Stimulated activated effector memory CD8-positive, alpha-beta T cell treated with anti-CD3 and anti-CD28 coated beads, Interleukin-12 subunit alpha, Interleukin-12 subunit beta, amount 100 ng/mL, for 72 hours (primary cell): ENCODE data around the gene PTPN9.
"Not testable (repeated sequence)": the region's sequence is repeated elsewhere in the genome, so short reads cannot be mapped to it uniquely, and the experiment has no call there.

Experiments used
- ATAC-seq: fragments of 150-1000 bp; cut with Tn5 transposase; 2 replicates; pipeline ENCODE4 v1.10.0; 2021
- DNase-seq, 2 donors: peaks; one replicate each; pipeline ENCODE4 v3.0.0; 2021 to 2022; ENCODE audit warnings: low spot score in 2 of 2
- H3K27ac Mint-ChIP-seq: one replicate; pipeline ENCODE4 v1.8.0; 2022; ENCODE audit warnings: mild to moderate bottlenecking, mixed read lengths
- H3K36me3 Mint-ChIP-seq: one replicate; pipeline ENCODE4 v1.8.0; 2022; ENCODE audit warnings: mild to moderate bottlenecking, mixed read lengths
- H3K4me1 Mint-ChIP-seq: one replicate; pipeline ENCODE4 v1.8.0; 2022; ENCODE audit warnings: mixed read lengths
- H3K4me3 Mint-ChIP-seq: one replicate; pipeline ENCODE4 v1.8.0; 2022; ENCODE audit warnings: mild to moderate bottlenecking, mixed read lengths
- H3K9me3 Mint-ChIP-seq: one replicate; pipeline ENCODE4 v1.8.0; 2022; ENCODE audit warnings: mixed read lengths

Gene PTPN9

DNA sequence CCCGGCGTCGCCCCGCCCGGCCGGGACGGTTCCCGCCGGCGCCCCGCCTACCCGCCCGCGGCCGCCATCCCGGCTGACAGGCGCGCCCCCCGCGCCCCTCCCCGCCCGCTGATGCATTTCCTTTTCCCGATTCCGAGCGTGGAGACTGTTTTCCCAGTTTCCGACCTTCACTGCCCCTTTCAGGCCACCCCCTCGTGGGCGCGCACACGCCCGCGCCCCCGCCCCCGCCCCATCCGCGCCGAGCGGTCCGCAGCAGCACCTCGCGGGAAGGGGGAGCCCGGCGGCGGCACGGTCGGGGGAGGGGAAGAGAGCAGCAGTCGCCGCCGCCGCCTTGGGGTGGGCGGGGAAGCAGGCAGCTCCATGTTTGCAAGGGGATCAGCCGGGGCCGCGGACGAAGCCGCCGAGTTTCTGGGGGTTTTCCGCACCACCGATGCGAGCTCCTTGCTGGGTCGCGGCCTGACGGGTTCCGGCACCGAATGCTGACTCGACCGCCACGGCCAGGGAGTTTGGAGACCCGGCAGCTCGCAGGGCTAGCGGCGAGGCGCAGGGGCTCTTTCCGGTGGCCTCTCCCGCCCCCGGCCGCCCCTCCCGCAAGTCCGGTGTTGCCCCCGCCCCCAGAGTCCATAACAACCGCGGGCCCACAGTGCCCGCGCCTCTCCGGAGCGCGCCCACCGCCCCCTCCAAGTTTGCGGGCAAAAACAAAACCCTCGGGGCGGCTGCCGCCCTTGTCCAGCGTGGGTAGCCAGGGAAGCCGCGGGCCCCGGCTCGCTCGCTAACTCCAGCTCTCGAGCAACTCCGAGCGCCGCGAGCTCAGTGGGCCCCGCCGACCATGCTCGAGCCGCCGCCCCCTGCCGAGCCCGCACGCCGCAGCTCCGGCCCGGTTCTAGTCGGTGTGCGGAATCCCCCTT lies 124.4 kb downstream of the PTPN9 start:
- Mint-ChIP-seq H3K9me3 (no peaks in the 10 kb centered on the region), H3K27ac (peak overlapping the region; percentile 97), H3K36me3 (peaks cover 40% of the 10 kb centered on the region), H3K4me3 (peak overlapping the region; percentile 98), H3K4me1 (peaks cover 35% of the 10 kb centered on the region)
- DNase-seq: peak; percentile 63 to 88
- ATAC-seq: peak; percentile 1

DNA sequence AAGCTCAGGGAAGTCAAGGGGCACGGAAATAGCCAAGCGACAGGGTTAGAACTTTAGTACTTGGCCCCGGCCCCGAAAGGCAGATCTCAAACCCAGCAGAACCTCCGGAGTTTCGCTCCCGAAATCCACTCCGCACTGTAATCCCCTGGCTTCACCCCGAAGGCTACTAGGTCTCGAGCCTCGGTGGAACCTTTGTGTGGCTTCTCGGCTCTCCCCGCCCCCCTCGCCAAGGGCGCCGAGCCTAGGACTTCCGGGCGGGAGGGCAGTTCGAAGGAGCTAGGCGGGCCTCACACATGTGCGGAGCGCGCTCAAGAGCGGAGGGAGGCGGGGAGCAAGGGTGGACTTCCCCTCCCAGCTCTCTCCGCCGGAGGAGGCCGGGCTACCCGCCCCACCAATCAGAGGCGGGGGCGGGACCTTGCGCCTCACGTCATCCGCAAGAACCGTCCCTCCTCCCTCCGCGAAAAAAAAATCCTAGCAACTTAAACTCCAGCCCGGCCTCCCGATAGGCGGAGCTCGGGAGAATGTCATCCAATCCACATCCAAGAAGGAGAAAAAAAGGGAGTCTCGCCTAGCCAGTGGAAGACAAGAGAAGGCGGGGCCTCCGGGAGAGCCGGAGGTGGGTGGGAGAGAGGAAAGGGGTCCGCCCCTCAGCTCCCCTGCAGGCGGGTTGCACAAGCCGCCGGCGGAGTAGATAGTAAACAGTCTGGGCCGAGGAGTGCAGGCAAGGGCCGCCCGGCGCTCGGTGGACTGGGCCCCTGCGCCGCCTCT lies 125.2 kb downstream of the PTPN9 start:
- Mint-ChIP-seq H3K4me3 (peak overlapping the region; percentile 98), H3K36me3 (peaks cover 40% of the 10 kb centered on the region), H3K4me1 (peaks cover 35% of the 10 kb centered on the region), H3K9me3 (no peaks in the 10 kb centered on the region), H3K27ac (peak overlapping the region; percentile 97)
- peak; percentile 63 for ATAC-seq
- DNase-seq: peak; percentile 88 to 96

DNA sequence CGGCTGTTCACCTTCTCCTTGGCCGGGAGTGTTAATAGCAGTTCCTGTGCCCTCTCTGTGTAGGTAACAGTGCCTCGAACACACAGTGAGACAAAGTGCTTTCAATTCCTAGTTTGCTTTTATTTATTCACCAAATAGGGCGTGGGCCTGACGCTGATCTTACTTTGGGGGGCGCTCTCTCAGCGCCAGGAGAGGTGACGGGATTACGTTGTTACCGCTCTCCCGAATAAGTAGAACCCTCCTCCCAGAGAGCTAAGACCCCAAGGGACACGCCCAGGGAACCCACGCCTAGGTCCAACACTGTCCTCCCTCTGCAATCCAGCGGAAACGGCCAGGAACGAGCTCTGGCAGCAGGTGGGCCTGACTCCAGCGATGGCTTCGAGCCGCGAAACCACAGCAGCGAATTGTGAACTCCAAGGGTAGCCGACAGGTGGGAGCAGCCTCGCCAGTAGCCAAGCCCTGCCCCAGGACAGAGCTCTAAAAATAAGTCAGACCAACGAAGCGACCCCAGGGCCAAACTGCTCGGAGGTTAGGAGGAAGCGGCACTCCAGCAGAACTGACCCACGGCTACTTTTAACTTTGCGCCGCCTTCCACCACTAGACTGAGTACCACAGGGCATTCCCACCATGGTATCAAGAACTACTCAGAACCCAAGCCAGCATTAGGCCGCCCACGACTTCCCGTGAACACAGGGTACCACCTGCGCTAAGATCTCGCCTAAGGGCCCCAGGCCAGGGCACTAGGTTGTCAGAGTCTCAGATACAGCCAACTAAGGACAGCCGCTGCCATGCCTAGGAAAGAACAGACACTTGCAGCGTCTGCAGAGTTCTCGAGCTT lies 126.0 kb downstream of the PTPN9 start:
- ATAC-seq: peak; percentile 9

DNA sequence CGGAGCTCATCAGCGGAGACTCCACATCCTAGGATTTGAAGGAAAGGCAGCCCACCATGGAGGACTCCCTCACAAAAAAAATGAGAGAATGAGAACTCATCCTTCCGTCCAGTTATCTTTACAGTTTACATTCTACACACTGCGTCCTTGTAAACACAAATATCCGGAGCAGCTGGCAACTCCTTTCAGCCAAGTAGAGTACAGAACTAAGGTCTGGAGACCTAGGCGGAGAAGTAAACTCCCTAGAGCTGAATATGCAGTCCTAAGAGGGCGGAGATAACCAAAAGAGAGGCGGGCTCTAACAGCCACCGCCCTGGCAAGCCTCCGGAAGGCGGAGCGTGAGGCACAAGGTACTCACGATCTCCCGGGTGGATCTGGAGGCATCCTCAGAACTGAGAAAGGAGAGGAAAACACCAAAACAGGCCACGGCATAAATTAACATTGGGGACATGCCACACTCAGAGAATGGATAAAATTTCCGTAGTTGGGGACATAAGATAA lies 126.7 kb downstream of the PTPN9 start:
- H3K9me3 Mint-ChIP-seq: no peaks in the 10 kb centered on the region
- DNase-seq (peak; percentile 56 to 88), ATAC-seq (peak; percentile 27)
- H3K4me3 Mint-ChIP-seq: peak overlapping the region; percentile 98
- H3K36me3 Mint-ChIP-seq: peaks cover 49% of the 10 kb centered on the region
- H3K27ac Mint-ChIP-seq: peak overlapping the region; percentile 97
- peaks cover 41% of the 10 kb centered on the region for H3K4me1 Mint-ChIP-seq

More for the DNA sequence above, 126.0 kb downstream of the PTPN9 start:
- peaks cover 42% of the 10 kb centered on the region for H3K36me3 Mint-ChIP-seq
- peaks cover 35% of the 10 kb centered on the region for H3K4me1 Mint-ChIP-seq
- peak; percentile 31 to 80 for DNase-seq
- peak overlapping the region; percentile 98 for H3K4me3 Mint-ChIP-seq
- H3K9me3 Mint-ChIP-seq: no peaks in the 10 kb centered on the region
- H3K27ac Mint-ChIP-seq: peak overlapping the region; percentile 97

DNA sequence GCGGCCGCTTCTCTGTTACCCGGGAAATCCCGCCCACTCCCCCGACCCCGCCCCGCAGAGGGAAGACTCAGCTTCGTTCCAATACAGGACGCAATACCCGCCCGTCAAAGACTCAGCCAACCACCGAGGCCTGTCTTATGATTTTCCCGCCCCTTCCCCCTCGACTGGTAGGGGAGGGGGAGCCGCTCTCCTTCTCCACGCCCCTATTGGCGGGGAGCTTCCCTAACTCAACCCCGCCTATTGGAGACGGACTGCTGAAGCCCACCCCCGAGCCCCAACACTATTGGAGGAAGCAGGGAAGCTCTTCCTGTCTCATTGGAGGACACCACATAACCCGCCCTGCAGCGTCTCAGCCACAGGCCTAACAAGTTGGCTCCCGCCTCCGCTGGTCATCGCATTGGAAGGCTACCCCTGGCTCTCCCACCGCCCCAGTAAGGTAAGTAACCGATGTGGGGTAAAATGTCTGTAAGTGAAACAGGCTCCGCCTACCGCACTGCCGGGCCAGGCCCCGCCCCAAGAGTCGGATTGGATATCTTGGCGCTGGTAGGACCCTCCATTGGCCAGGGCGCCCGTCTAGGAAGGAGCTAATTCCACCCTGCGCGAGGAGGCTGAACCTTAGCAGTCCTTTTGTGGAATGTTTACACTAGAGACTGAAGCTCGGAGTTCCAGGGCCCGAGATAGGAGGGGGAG lies 127.3 kb downstream of the PTPN9 start, which contains the start of gene SIN3A:
Gene SIN3A, minus strand, starts transcription at position 17 of the 690 bp plus-strand sequence. CDS start 21,315 bp downstream, outside the sequence.
- DNase-seq (peak; percentile 78 to 97), ATAC-seq (peak; percentile 67)
- no peaks in the 10 kb centered on the region for H3K9me3 Mint-ChIP-seq
- peak within 1 kb of the TSS; percentile 97 for H3K27ac Mint-ChIP-seq
- H3K36me3 Mint-ChIP-seq: peaks cover 55% of the 10 kb centered on the region
- H3K4me1 Mint-ChIP-seq: peaks cover 47% of the 10 kb centered on the region
- H3K4me3 Mint-ChIP-seq: peak within 1 kb of the TSS; percentile 98

DNA sequence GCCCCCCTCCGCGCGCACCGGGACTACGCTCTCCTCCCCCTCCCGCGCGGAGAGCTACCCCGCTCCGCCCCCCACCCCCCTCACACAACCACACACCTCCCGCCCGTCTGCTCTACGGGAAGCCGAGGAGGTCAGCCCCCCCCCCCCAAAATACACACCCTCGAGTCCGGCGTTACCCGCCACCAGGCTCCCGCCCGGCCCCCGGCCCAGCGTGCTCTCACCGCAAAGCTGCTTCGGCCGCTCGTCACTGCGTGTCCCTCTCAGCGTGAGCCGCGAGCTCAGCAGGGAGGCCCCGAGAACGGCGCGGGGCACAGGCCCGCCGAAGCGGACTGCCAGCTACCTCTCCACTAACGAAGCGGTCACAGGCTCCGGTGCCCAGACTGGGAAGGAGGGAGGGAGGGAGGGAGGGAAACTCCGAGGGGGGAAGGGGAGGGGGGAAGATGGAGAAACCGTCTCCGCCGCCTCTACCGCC lies 127.9 kb downstream of the PTPN9 start:
- peak overlapping the region; percentile 97 for H3K27ac Mint-ChIP-seq
- H3K36me3 Mint-ChIP-seq: peaks cover 58% of the 10 kb centered on the region
- peak; percentile 54 to 86 for DNase-seq
- H3K9me3 Mint-ChIP-seq: no peaks in the 10 kb centered on the region
- H3K4me1 Mint-ChIP-seq: peaks cover 49% of the 10 kb centered on the region
- no peak for ATAC-seq
- H3K4me3 Mint-ChIP-seq: peak overlapping the region; percentile 98

DNA sequence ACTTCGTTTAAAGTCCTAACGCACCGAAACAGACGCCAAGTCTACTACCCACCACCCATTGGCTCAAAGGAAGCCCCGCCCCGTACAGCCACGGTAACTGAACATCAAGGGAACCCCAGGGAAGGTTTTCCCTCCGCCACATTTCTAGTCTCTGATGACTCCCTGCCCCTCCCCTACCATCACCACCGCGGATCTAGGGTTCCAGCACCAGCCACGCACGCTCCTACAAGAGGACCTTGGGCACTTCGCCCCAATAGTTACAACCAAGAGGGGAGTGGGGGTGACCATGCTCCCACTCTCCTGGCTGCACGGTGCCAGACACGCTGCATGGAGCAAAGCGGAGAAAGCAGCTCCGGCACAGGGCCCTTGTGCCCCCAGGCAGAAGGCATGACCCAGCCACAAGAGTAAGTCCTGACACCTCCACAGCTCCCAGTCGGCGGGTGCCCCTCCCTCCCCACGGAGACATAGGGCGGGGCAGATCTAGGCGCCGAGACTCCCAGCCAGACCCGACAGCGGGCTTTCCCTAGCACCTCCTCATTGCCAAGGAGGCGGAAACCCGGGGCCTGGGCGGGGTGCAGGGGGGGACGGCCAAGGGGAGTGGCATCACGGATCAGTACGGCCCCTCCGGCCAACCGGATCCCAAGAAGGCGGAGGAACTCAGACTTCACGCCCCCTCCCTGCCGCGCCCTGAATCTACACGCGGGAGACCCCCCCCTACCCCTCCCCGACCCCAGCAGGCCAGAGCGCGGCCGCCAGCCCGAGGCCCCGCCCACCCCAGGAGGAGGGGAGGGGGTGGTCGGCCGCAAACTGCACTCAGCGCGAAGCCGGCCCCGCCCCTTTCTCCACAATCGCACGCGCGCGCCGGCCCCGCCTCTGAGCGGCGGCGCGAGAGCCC lies 128.6 kb downstream of the PTPN9 start:
- Mint-ChIP-seq H3K9me3 (no peaks in the 10 kb centered on the region), H3K27ac (peak overlapping the region; percentile 97), H3K4me3 (peak overlapping the region; percentile 98), H3K4me1 (peaks cover 52% of the 10 kb centered on the region), H3K36me3 (peaks cover 58% of the 10 kb centered on the region)
- DNase-seq (peak; percentile 90 to 95), ATAC-seq (peak; percentile 59)

DNA sequence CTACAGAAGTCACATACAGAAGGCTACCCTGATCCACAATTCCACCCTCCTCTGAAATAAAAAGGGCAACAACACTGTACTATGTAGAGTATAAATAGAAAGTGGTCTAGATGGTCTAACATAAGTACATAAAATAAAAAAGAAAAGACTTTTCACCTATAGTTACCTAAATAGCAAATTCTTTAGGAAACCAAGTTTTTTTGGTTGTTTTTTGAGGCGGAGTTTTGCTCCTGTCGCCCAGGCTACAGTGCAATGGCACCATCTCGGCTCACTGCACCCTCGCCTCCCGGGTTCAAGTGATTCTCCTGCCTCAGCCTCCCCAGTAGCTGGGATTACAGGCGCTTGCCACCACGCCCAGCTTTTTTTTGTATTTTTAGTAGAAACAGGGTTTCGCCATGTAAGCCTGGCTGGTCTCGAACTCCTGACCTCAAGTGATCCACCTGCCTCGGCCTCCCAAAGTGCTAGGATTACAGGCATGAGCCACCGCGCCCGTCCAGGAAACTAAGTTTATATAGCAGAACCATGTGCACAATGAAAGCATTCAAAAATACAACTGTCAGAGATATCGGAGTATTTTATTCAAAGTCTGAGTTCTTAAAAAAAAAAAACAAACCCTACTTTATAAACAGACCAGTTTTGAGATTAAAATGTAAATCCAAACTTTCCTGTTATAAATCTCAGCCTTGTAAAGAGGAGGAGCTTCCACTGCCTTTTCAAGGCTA lies 129.4 kb downstream of the PTPN9 start:
- H3K27ac Mint-ChIP-seq: peak overlapping the region; percentile 97
- peaks cover 58% of the 10 kb centered on the region for H3K36me3 Mint-ChIP-seq
- H3K4me1 Mint-ChIP-seq: peaks cover 52% of the 10 kb centered on the region
- DNase-seq (no peak), ATAC-seq (no peak)
- no peaks in the 10 kb centered on the region for H3K9me3 Mint-ChIP-seq
- H3K4me3 Mint-ChIP-seq: peak overlapping the region; percentile 98

DNA sequence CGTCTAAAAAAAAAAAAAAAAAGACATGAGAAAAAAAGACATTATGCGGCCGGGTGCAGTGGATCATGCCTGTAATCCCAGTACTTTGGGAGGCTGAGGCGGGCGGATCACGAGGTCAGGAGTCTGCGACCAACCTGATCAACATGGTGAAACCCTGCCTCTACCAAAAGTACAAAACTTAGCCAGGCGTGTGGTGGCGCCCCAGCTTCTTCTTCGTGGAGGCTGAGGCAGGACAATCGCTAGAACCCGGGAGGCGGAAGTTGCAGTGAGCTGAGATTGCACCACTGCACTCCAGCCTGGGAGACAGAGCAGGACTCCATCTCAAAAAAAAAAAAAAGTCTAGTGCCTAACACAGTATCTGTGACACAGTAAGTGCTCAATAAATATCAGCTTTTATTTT lies 130.9 kb downstream of the PTPN9 start:
- peaks cover 45% of the 10 kb centered on the region for H3K4me1 Mint-ChIP-seq

DNA sequence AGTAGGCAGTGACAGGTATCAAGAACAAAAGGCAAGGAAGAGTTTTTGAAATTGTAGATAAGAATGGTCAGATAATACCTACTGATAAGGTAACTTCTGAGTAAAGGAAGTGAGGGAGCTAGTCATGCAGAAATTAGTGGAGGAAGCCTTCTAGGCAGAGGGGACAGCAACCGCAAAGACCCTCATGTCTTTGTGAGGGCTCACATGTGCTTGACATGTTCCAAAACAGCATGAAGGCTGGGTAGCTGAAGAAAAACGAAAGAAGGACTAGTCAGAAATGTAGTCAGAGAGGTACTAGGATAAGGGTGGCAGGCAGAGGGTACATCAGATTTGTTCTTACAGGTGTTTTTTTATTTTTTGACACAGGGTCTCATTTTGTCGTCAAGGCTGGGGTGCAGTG lies 133.0 kb downstream of the PTPN9 start:
- H3K27ac Mint-ChIP-seq: peak overlapping the region; percentile 8
- ATAC-seq: no peak
- H3K4me1 Mint-ChIP-seq: peaks cover 33% of the 10 kb centered on the region
- no peak for DNase-seq
- peaks cover 57% of the 10 kb centered on the region for H3K36me3 Mint-ChIP-seq
- H3K4me3 Mint-ChIP-seq: peak overlapping the region; percentile 0
- no peaks in the 10 kb centered on the region for H3K9me3 Mint-ChIP-seq

More for the DNA sequence above, 130.9 kb downstream of the PTPN9 start:
- DNase-seq, ATAC-seq, H3K27ac Mint-ChIP-seq, H3K4me3 Mint-ChIP-seq, H3K9me3 Mint-ChIP-seq: not testable (repeated sequence)
- peaks cover 55% of the 10 kb centered on the region for H3K36me3 Mint-ChIP-seq

DNA sequence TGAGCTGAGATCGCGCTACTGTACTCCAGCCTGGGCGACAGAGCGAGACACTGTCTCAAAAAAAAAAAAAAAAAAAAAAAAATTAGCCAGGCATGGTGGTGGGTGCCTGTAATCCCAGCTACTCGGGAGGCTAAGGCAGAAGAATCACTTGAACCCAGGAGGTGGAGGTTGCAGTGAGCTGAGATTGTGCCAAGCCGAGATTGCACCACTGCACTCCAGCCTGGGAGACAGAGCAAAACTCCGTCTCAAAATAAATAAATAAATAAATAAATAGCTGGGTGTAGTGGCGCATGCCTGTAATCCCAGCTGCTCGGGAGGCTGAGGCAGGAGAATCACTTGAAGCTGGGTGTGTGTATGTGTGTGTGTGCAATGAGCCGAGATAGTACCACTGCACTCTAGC lies 133.8 kb downstream of the PTPN9 start:
- ATAC-seq, H3K4me3 Mint-ChIP-seq: not testable (repeated sequence)
- peaks cover 29% of the 10 kb centered on the region for H3K4me1 Mint-ChIP-seq

DNA sequence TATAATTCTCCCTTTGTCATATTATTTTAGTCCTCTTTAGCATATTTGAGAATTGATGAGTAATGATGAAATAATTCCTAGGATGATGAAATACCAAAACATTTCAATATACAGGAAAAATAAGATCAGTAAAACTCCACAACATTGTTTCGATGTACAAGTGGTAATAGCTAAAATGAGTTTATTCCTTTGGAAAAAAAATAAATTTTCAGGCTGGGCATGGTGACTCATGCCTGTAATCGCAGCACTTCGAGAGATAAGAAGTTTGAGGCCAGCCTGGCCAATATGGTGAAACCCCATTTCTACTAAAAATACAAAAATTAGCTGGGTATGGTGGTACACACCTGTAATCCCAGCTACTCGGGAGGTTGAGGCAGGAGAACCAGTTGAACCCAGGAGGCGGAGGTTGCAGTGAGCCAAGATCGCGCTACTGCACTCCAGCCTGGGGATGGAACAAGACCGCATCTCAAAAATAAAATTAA lies 135.1 kb downstream of the PTPN9 start:
- Mint-ChIP-seq H3K4me1 (peaks cover 29% of the 10 kb centered on the region), H3K36me3 (peaks cover 70% of the 10 kb centered on the region)
- not testable (repeated sequence) for DNase-seq, H3K27ac Mint-ChIP-seq, H3K4me3 Mint-ChIP-seq, ATAC-seq, H3K9me3 Mint-ChIP-seq

More for the DNA sequence above, 133.8 kb downstream of the PTPN9 start:
- Mint-ChIP-seq H3K27ac (peak overlapping the region; percentile 8), H3K36me3 (peaks cover 61% of the 10 kb centered on the region)
- not testable (repeated sequence) for DNase-seq, H3K9me3 Mint-ChIP-seq
